ENCODE results near the gene TAPBP. TPM values are rescaled to one million over a fixed set of nuclear protein-coding genes. Genes with fewer than 3 reads are reported as not detected.
"Not testable (repeated sequence)": the region's sequence is repeated elsewhere in the genome, so short reads cannot be mapped to it uniquely, and the experiment has no call there.

The TAPBP gene
- polyA plus RNA-seq (2013, experiment 1 of 2; ENCODE audit: insufficient read length): 56.2 TPM
- 53.0 TPM for polyA plus RNA-seq (2013, experiment 2 of 2; ENCODE audit: insufficient read length)

DNA sequence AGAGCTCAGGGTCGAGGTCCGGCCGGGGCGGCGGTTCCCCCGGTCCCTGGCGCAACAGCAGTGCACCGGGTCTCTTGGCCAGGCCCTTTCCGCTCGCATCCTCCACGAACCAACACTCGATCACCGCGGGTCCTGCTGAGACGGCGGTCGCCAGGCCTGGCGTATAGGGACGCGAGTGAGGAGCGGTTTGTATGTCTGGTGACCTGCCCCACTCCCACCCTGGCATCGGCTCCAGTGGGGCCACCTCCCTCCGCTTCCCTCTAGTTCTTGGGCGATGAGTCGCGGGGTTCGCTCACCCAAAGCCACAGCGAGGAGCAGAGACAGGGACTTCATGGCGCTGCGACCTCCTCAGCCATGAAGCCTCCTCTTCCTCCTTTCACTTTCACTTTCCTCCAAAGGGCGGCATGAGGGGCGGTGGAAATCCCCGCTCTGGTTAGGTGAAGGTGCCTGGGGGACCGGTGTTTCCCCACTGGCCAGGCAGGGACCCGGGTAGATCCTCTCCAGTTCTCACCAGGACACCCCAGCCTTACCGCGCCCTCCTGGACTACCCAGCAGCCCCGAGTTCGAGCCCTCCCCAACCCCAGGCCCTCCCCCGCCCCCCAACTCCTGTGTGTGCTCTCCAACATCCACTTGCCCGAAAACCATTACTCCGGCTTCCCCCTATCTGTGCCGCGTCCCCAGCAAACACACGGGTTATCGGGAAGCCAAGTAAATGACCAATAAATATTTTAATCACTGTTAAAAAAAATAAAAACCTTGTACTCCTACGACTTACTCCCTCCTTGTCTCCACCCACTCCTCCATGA, at the start of gene TAPBP:
Gene TAPBP (minus strand): TSS at position 370 of the 806 bp plus-strand sequence. CDS start 37 bp downstream, at position 333.
- peak; percentile 67 for DNase-seq

DNA sequence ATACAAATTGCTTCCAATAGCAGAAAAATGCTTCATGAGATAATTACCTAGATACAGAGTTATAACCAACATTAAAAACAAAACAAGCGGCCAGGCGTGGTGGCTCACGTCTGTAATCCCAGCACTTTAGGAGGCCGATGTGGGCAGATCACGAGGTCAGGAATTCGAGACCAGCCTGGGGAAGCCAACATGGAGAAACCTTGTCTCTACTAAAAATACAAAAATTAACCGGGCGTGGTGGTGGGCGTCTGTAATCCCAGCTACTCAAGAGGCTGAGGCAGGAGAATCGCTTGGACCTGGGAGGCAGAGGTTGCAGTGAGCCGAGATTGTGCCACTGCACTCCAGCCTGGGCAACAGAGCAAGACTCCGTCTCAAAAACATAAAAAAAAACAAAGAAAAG, 49.6 kb upstream of the TAPBP start:
- not testable (repeated sequence) for DNase-seq

DNA sequence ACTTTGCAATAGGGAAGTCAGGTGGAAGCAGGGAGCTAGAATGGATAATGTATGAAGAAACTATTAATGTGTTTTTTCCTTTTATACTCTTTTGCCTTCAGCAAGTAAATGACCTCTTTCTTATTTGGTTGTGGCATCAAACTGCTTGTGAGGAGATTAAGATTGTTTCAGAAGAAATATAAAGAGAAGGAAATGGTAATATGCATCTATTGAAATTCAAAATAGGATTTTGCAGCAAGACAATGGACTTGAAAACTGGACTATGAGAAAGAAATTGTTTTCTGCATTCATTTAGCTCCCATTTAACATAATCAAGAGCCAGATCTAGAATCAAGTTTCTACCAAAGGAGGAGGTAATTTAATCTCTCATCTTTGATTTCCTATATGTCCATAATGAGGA, 45.5 kb upstream of the TAPBP start:
- DNase-seq: no peak

- DNase-seq: not testable (repeated sequence)
Observed at GRCh38 chr6:33357160-33357871, 43.4 kb upstream of the TAPBP start.

- no peak for DNase-seq
Observed at GRCh38 chr6:33356295-33356694, 42.4 kb upstream of the TAPBP start.

DNA sequence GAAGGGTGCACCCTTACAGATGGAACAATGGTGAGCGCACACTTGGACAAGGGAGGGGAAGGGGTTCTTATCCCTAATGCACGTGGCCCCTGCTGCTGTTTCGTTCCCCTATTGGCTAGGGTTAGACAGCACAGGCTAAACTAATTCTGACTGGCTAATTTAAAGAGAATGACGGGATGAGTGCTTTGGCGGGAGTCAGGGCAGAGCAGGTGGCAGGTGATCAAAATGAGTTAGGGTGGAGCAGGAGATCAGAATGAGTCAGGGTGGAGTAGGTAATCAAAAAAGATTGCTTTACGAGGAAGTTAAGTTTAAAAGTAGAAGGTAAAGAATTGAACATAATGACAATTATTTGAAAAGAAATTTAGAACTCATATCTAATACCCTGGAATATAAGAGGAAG, 42.0 kb upstream of the TAPBP start:
- DNase-seq: not testable (repeated sequence)

- no peak for DNase-seq
Observed at GRCh38 chr6:33347816-33348215, 33.9 kb upstream of the TAPBP start.

- not testable (repeated sequence) for DNase-seq
Observed at GRCh38 chr6:33346972-33347371, 33.1 kb upstream of the TAPBP start.

GRCh38 chr6:33344701-33345697, 31.1 kb upstream of the TAPBP start:
- peak; percentile 67 for DNase-seq

GRCh38 chr6:33343953-33344611, 30.2 kb upstream of the TAPBP start:
- DNase-seq: no peak

- not testable (repeated sequence) for DNase-seq
Observed at GRCh38 chr6:33343606-33343952, 29.7 kb upstream of the TAPBP start.

DNA sequence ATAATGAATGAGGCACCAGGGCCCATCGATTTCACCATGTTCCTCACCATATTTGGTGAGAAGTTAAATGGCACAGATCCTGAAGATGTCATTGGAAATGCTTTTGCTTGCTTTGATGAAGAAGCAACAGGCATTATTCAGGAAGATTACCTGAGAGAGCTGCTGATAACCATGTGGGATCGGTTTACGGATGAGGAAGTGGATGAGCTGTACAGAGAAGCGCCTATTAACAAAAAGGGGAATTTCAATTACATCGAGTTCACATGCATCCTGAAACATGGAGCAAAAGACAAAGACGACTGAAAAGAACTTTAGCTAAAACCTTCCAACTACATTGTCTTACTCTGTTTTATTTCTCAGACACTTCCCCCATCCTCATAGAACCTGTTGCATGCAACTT, 25.3 kb upstream of the TAPBP start:
- DNase-seq: no peak

- no peak for DNase-seq
Observed at GRCh38 chr6:33336495-33336894, 22.6 kb upstream of the TAPBP start.

- DNase-seq: no peak
Observed at GRCh38 chr6:33335916-33336315, 22.0 kb upstream of the TAPBP start.

DNA sequence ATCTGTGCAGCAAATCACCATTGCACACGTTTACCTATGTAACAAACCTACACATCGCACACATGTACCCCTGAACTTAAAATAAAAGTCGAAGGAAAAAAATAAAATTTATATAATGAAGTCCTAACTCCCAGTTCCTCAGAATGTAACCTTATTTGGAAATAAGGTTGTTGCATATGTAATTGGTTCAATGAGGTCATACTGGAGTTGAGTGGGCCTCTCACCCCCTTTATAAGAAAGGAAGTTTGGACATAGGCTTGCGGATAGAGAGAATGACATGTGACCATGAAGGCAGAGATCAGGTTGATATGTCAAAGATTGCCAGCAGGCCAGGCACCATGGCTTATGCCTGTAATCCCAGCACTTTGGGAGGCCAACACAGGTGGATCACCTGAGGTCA, 19.8 kb upstream of the TAPBP start:
- DNase-seq: no peak

GRCh38 chr6:33330736-33331135, 16.9 kb upstream of the TAPBP start:
- no peak for DNase-seq

DNA sequence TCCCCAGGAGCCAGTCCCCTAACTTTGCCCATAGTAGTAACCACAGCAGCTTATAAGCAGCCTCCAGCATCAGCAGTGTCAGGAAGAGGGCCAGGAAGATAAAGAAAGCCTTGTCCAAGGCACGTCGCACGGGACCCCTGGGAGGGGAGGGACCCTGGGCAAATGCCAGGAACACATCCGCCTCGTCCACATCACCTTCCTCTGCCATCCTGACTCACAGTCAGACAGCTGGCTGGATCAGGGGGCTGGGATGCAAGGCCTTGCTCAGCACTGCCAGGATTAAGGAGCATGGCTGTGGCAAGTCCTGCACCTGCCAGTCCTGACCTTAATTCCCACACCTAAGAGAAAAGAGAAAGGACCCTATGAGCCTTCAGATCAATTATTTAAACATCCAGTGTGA, 15.2 kb upstream of the TAPBP start:
- DNase-seq: no peak

- DNase-seq: no peak
Observed at GRCh38 chr6:33324125-33324524, 10.2 kb upstream of the TAPBP start.

GRCh38 chr6:33323623-33323948, 9.7 kb upstream of the TAPBP start:
- DNase-seq: no peak

DNA sequence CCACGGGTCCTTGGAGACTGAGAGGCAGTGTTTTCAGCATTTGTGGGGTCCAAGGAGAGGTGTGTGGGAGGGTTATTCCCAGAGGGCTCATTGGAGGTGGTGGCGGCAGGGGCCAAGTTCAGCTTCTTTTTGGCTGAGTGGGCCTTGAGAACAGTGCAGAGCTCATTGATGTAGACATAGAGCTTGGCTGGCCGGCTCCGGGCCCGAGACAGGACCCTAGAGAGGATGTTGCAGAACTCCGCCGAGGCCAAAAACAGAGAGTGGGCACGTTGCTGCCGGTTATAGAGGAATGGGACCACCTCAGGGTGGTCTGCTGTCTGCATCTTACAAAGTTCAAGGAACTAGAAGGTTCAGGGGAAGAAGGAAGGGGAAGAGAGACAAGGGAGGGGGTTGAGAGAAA, 7.3 kb upstream of the TAPBP start:
- DNase-seq: no peak

DNA sequence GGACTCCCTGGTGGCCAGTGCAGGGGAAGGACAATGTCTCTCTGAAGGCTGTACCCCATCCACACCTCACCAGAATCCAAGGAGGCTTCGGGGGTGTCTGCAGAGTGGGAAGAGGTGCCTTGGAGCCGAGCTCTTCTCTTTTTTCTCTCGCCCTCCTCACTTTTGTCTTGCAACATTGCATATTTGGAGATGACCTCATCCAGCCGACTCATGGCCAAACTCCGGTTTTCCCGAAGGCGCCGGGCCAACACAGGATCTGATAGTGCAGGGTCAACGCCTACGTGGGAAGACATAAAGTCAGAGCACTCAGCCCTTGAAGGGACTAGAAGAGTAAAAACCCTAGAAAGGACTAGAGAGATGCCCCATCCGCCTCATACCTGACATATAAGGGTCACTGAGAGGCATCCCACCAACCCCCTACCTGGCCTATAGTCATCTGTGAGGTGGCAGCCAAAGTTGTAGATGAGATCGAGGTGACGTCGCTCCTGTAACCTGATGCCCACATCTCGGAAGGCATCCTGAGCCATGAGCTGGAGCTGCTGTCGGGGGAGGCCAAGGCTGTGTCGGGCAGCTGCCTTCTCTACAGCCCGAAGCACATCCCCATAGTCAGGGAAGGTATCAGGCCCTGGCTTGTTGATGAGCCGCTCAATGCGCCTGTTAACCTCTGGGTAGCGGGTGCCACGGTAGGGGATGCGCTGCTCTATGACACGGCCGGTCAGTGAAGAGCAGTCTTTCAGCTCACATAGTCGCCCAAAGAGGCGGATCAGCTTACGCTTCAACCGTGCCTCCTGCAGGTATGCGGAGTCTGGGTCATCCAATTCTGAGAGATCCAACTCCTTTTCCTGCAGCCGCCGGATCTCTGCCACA, 6.7 kb upstream of the TAPBP start:
- DNase-seq: peak; percentile 72

All from fibroblast of skin of scalp (primary cell).